Activated CD8-positive, alpha-beta memory T cell treated with anti-CD3 and anti-CD28 coated beads, Interleukin-2, amount 50 U/mL, for 48 hours (primary cell): ENCODE measurements around the gene ERC1.
"Not testable (repeated sequence)": the region's sequence is repeated elsewhere in the genome, so short reads cannot be mapped to it uniquely, and the experiment has no call there.

Experiments
- DNase-seq: peaks from one replicate; pipeline ENCODE4 v3.0.0-alpha.2; 2020

Gene ERC1

DNA sequence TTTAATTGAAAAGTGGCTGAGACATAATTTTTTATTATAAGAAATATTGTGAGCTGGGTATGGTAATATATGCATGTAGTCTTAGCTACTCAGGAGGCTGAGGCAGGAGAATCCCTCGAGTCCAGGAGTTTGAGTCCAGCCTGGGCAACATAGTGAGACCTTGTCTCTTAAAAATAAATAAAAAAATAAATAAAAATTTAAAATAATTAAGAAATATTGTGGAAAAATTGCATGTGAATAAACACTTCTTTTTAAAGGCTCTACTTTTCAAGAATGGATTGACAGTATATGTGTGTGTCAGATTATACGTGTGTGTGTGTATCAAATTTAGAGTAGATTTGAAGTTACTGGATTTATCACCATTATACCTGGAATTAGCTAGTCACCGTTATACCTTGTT is 43.2 kb downstream of the ERC1 start:
- no peak for DNase-seq

DNA sequence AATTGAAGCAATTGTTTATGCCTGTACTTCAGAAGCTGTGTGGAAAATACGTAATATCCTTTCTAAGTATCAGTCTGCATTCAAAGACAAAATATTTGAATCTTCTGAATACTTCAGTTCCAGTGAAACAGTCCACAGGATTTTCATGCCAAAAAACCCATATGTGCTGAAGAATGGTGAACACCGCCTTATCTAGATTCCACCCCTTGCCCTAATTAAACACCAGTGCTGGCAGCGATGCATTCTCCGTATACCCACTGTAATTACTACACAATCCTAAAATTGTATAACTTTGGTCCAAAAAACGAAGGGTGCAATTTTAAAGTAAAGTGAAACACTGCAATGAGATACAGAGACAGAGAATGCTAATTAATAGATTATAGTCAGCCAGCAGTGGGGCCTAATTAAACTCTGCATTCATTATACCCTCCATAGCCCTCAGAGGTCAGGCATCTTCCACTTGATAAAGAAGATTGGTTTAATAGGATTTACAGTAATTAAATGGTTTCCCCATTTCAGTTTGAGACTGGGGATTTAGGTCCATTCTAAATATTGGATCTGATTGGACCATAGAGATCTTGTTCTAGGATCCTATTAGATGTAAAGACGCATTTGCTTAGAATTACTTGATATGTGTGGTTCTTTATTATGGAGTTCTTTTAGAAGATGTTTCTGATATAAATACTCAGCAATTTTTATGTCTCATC is 43.9 kb downstream of the ERC1 start:
- DNase-seq, result no peak

DNA sequence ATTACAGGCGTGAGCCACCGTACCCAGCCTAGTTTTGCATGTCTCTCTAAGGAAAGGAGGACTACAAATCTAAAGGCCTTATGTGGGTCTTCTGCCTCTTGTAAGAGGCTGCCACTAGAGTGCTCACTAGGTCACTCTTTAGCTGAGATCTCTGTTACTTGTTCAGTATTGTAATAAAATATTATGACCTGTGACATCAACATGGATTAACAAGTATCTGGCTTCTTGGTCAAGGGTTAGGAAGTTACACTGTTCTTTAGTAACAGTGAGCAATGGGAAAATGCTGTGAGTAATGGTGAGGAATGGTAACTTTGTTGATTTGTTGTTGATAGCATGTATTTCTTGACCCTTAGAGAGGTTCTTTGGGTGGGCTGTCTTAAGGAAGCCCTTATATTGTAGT is 50.5 kb downstream of the ERC1 start:
- no peak for DNase-seq

DNA sequence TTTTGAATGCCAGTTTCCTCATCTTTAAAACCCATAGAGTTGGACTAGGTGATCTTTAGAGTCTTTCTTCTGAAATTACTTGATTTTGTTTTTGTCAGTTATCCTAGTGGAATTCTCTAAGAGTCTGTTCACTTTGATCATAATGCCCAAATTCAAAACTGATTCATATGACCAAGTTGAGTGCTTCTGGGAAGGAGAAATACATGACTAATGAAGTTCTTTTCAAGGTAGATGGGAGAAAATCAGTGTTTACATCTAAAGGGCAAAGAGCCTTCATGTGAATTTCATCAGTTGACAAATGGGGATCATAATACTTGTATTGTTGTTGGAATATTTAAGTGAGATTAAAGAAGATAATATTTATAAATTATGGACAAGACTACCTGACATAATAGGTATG is 53.2 kb downstream of the ERC1 start:
- no peak for DNase-seq

DNA sequence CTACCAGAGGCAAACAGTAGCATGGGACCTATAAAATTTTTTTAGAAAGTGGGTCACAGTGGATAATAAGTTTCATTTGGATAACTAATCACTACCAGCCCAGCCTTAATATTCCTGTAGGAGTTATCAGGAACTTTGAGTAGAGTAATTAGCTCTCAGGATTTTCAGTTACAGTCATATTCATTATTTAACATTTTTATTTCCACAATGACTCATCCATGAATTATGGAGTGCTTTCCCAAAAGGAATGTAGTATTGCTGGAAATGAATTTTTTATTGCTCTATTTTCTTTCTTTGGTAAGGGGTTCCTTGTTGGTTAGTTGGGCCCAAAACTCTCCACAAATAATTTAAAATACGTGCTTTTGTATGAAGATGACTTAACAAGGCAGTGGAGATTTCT is 53.7 kb downstream of the ERC1 start:
- DNase-seq, result no peak

DNA sequence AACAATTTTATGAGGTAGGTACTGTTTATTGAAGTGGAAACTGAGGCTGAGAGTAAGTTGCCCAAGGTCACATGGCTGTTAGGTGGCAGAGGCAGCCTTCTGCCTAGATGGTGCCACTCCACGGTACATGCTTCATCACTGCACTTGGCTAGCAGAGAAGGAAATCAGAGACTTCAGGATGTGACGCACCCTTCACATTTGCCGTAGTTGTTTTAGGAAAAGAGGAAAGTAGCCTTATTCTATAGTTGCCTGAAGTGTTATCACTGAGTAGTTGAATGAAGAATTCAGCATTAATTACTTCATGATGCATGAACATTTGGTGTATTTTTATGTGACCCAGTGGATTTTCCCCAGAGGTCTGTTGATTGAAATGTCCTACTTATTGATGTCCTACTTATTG is 55.7 kb downstream of the ERC1 start:
- no peak for DNase-seq

DNA sequence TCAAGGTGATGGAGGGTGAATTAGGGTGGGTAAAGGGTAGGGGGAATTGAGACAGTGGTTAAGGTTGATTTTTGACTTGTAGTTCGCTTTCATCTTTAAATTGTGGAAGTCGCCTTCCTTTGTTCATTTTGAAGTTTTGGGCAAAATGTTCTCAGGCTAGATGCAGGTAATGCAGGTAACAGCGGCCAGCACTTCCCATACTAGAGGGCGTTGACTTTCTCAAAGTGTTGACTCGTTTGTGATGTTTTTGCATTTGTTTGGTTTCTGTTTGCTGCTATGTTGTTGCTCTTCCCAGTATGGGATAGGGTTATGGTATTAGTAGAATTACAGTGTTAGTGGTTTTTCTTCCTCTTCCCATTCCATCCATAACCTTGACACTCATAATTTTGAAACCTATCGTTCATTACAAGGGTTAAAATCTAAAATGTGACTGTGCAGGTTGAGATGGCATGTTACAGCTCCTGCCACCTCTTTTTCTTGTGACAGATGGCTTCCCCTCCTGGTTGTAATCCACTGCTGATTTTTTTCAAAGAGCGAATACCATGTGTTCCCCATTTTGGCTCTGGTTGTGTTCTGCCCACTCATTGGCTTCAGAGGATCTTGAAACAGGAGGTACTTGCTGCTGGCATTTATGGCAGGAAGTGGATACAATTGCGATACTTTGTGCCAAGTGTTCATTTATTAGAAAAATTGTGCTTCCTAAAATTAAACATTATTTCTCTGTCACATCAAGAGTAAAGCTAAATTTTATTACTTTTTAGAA is 57.1 kb downstream of the ERC1 start:
- DNase-seq, result no peak

DNA sequence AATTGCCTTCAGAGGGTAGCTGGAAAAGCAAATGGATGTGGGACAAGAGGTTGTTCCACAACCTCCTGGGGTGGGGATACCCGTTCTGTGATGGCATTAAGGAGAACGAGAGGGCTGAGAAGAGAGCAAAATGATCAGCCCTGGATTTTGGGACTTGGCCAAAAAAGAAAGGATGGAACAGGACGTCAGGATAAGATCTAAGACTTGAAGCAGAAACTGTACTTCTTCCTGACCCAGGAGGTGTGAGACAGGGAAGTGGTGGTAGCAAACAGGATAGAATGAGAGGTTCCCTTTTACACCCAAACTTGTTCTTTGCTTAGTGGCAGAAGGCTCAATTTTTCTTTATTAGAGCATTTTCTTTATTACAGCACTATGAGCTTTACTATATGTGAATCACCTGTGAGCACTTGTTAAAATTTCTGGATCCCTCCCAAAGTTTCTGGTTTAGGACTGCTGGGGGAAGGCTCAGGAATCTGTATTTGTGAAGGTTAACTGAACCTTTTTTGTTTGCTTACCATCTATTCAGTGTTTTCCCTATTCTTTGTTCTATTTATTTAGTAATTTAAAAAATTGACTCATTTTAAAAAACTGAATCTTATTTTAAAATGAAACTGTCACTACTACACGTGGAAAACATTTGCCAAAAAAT is 59.2 kb downstream of the ERC1 start:
- no peak for DNase-seq

DNA sequence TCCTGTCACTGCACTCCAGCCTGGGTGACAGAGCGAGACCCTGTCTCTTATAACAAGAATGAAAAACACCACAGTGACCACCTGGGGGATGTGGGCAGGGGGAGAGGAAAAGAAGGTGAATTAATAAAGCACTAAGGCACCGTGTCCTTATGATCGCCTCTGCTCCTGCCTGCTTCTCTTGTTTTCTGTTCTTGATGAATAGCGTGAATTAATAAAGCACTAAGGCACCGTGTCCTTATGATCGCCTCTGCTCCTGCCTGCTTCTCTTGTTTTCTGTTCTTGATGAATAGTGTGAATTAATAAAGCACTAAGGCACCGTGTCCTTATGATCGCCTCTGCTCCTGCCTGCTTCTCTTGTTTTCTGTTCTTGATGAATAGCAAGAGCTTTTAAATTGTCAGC is 60.6 kb downstream of the ERC1 start:
- not testable (repeated sequence) for DNase-seq

DNA sequence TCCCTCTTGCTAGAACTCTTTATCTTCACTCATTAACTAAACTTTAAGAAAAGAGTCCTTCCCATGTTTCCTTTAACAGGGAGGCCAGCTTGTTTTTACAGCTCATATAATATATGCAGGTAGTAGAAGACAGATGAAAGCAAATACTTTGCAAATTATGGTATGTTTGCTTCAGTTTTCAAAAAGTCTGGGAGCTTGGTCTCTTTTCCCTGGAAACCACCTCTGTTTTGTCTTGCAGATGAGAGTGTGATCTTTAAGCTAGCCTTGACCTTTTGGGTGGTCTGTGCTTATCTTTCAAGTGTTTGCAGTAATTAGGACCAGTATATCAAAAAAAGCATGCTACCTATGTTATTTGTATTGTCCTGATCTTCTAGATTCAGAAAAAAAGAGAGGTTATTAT is 62.7 kb downstream of the ERC1 start:
- DNase-seq, result no peak

DNA sequence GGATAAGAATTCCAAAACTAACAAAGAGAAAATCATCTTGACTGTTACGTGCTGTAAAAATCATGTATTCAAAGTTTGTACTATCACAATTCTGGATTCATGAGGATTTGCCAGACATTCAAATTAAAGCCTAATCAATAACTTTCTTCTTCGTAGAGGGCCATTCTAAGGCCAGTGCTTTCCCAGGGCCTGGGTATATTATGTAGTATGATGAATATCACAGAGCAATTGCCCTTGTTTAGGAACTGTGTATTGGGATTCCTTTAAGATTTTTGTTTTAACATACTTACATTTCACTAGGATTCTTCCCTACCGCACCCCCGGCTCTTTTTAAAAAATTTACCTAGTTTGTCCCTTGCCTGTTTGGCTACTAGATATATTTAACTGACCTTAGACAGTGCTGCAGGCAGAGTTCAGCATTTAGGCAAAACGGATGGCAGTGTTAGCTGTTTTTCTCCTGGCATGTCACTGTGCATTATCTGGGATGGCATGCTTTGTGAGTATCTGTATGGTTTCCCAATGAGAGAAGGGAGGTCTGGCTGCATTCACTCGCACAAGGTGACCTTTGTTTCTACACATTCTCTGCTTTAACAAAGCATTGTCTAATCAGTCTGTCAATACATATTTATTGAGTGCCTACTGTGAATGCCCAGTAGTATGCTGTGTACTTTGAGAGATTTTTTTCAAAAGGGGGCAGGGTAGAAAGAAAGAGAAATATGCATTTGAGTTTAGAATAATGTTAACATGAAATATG is 63.3 kb downstream of the ERC1 start:
- no peak for DNase-seq

DNA sequence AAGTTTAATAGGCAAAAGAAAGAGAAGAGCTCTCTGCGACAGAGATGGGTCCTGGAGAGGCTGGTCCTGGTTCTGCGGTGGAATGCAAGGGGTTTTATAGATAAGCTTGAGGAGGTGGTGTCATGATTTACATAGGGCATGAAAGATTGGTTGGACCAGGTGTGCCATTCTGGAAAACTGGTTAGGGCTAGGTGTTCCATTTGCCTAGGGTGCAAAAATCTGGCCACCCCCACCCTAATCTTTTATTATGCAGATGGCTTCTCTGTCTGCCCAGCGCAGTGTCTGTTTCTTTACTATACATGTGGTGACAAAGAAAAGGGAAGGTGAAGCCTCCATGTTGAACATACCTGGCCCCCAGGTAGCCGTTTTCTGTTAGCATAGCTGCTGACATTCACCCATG is 65.4 kb downstream of the ERC1 start:
- no peak for DNase-seq

DNA sequence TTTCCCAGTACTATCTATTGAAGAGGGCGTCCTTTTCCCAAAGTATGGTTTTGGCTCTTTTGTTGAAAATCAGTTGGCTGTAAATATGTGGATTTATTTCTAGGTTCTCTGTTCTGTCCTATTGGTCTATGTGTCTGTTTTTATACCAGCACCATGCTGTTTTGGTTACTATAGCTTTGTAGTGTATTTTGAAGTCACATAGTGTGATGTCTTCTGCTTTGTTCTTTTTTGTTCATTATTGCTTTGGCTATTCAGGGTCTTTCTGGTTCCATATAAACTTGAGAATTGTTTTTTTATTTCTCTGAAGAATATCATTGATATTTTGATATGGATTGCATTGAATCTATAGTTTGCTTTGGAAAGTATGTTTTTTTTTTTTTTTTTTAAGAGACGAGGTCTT is 67.4 kb downstream of the ERC1 start:
- no peak for DNase-seq

DNA sequence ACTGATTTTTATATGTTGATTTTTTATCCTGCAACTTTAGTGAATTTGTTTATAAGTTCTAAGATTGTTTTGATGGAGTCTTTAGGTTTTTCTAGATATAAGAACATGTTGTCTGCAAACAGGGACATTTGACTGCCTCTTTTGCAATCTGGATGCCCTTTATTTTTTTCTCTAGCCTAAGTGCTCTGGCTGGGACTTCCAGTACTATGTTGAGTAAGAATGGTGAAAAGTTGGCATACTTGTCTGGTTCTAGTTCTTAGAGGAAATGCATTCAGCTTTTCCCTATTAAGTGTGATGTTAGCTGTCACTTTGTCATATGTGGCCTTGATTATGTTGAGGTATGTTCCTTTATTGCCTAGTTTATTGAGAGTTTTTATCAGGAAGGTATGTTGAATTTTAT is 68.1 kb downstream of the ERC1 start:
- DNase-seq, result no peak

DNA sequence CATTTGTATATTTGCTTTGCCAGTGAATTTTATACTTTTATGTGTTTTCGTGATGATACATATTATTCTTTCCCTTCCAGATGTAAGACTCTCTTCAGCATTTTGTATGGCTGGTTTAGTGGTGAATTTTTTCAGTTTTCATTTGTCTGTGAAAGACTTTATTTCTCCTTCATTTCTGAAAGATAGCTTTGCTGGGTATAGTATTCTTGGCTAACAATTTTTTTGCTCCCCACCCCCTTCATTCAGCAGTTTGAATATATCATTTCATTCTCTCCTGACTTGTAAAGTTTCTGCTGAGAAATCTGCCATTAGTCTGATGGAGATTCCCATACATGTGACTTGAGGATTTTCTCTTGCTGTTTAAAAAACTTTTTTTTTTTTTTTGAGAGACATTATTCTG is 72.8 kb downstream of the ERC1 start:
- no peak for DNase-seq

DNA sequence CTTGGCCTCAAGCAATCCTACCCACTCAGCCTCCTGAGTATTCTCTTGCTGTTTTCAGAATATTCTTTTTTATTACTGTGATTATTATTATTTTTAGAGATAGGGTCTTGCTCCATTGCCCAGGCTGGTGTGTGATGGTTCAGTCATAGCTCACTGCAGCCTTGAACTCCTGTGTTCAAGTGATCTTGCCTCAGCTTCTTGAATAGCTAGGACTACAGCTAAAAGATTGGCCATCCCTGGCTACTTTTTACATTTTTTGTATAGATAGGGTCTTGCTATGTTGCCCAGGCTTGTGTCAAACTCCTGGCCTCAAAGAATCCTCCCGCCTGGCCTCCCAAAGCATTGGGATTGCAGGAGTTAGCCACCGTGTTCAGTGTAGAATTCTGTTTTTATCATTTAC is 73.3 kb downstream of the ERC1 start:
- DNase-seq, result no peak

DNA sequence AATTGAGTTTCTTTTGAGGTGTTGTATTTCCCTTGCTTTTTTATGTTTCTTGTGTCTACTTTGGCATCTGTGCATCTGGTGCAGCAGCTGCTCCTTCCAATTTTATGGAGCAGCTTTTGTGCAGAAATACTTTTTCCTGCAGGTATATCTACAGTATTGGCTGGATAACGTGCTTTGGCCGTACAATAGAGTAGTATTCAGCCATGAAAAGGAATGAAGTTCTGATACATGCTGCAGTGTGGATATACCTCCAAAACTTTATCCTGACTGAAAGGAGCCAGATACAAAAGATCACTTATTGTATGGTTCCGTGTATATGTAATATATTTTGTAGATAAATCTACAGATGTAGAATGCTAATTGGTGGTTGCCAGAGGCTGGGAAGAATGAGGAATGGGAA is 74.6 kb downstream of the ERC1 start:
- no peak for DNase-seq

DNA sequence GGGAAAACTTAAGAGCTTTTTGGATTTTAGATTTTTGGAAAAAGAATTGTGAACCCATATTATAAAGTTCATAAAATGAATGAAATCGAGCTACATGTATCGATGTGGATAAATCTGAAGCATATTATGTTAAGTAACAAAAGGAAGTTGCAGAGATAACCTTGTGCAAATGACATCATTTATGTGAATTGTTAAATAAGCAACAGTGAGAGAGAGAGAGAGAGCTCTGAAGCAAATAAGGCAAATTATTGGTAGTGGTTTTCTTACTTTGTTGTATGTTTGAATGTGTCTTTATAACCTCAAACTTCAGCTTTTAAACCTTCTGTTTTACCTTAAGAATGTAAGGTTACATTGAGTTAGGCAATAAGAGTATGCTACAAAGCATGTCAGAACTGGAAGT is 78.8 kb downstream of the ERC1 start:
- DNase-seq, result no peak

DNA sequence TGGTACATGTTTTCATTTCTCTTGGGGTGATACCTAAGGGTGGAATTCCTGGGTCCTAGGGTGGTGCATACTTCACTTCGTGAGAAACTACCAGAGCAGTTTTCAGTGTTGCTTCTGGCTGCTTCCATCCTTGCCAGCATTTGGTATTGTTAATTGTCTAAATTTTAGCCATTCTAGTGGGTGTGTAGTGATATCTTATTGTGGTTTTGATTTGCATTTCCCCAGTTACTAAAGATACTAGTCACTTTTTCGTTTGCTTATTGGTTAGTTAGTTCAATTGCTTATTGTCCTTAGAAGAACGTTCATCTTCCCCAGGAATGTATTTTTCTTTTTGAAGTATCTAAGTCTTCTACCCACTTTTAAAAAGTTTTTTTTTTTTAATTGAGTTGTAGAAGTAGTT is 80.2 kb downstream of the ERC1 start:
- no peak for DNase-seq

DNA sequence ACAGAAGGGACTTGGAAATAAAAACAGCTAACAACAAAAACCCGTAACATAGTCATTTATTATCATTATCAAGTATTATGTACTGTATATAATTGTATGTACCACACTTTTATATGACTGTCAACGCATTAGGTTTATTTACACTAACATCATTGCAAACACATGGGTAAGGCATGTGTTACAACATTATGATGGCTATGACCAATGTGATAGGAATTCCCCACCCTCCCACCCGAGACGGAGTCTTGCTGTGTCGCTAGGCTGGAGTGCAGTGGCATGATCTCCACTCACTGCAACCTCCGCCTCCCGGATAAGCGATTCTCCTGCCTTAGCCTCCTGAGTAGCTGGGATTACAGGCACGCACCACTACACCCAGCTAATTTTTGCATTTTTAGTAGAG is 82.6 kb downstream of the ERC1 start:
- DNase-seq, result no peak

DNA sequence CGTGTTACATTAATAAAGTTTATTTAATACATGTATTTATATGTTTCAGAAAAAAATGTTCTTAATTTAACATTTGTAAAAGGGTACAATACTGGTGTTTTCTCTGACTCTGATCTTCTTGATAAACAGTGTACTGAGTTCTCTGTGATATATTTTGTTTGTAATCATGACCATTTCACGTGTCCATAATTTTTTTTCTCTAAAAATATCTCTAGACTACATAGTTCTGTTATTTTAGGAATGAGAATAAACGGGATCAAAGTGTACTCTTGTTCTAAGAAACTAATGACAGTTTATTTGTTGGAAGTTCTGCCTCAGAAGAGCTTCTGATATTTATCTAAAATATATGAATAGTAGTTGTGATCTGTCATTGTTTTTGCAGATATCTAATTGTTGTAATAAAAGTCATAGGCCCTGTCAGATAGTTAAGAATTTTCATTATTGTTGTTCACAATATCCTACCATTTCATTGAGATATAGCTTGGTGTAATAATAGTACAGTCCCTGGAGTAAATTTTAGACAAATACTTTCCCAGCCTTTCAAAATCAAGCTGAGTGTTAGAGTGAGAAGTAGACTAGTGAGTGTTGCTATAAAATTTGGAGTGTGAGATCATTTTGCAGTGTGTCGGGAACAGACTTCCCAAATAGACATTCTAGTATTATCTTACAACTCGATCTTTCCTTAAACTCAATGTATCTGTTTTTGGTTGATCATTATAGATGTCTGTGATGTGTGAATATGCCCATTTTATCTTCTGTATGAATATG is 86.2 kb downstream of the ERC1 start:
- no peak for DNase-seq

DNA sequence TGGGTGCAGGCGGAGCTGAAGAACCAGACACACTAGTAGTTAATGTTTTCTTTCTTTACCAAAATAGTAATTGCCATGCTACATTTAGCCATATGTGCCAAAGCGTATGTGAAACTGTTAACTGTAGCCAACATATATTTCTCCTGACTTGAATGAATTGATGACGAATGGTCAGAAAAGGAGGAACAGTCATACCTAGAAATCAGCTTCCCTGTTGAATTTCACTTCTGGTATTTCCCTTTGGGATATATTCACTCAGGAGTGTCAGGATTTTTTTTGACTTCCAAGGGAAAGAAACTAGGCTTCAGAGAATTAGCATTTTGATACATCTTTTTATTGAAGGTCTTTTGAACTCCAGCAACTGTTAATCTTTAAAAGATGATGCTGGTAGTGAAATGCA is 87.0 kb downstream of the ERC1 start:
- DNase-seq, result no peak
